Measurements from ENCODE around the gene NDRG3. TPM values are rescaled to one million over a fixed set of nuclear protein-coding genes. Genes with fewer than 3 reads are reported as not detected.
A peak's percentile ranks its signal among the peaks of the same experiment; 100 is the strongest.

Gene NDRG3
- total RNA-seq, 6 donors from 2014 or later: 7.8 to 28.7 (median 18.2) TPM

- no peak for ATAC-seq (ENCODE audit: low FRiP score in 2 of 2)
- H3K4me3 ChIP-seq: no peak overlapping the region
- H3K27ac ChIP-seq: no peak overlapping the region
- DNase-seq: no peak
- 78 to 94% methylated on average over 7 of the region's 7 CpGs for WGBS, 2 donors
- peaks cover 0 to 7% (median 0%) of the 10 kb centered on the region in 4 donors for H3K36me3 ChIP-seq
- no peaks in the 10 kb centered on the region for H3K27me3 ChIP-seq
- no peaks in the 10 kb centered on the region for H3K9me3 ChIP-seq
- H3K4me1 ChIP-seq: peaks cover 17 to 24% (median 20%) of the 10 kb centered on the region in 4 donors
- TF ChIP-seq POLR2AphosphoS5 (IDR thresholded peaks at IDR 0.05) (no peak), POLR2A (IDR thresholded peaks at IDR 0.05) (no peak), EP300 (IDR thresholded peaks at IDR 0.05) (no peak), CTCF (IDR thresholded peaks at IDR 0.05) (no peak)
Measured at GRCh38 chr20:36770680-36771079, 24.8 kb upstream of the NDRG3 start.

GRCh38 chr20:36768768-36769430 lies 23.0 kb upstream of the NDRG3 start:
- 63 to 74% methylated on average over 5 of the region's 5 CpGs for WGBS, 2 donors

GRCh38 chr20:36761125-36761524 lies 15.2 kb upstream of the NDRG3 start:
- 92 to 97% methylated on average over 4 of the region's 4 CpGs for WGBS, 2 donors
- TF ChIP-seq POLR2A (IDR thresholded peaks at IDR 0.05) (no peak), CTCF (IDR thresholded peaks at IDR 0.05) (no peak), EP300 (IDR thresholded peaks at IDR 0.05) (no peak), POLR2AphosphoS5 (IDR thresholded peaks at IDR 0.05) (no peak)
- DNase-seq (no peak), ATAC-seq (ENCODE audit: low FRiP score in 2 of 2) (no peak)
- Histone ChIP-seq H3K4me3 (no peak overlapping the region), H3K36me3 (peaks cover 0 to under 1% (median 0%) of the 10 kb centered on the region in 4 donors), H3K27ac (no peak overlapping the region), H3K27me3 (no peaks in the 10 kb centered on the region), H3K4me1 (peaks cover 5 to 18% (median 9%) of the 10 kb centered on the region in 4 donors), H3K9me3 (no peaks in the 10 kb centered on the region)

More at GRCh38 chr20:36768768-36769430, 23.0 kb upstream of the NDRG3 start:
- TF ChIP-seq POLR2A (IDR thresholded peaks at IDR 0.05) (no peak), POLR2AphosphoS5 (IDR thresholded peaks at IDR 0.05) (no peak), CTCF (IDR thresholded peaks at IDR 0.05) (no peak), EP300 (IDR thresholded peaks at IDR 0.05) (no peak)
- H3K4me1 ChIP-seq: peaks cover 6 to 13% (median 8%) of the 10 kb centered on the region in 4 donors
- no peak for ATAC-seq (ENCODE audit: low FRiP score in 2 of 2)
- H3K36me3 ChIP-seq: peaks cover 0 to 7% (median 0%) of the 10 kb centered on the region in 4 donors
- peak overlapping the region; percentile 6 to 55 (median 30) for H3K27ac ChIP-seq
- no peaks in the 10 kb centered on the region for H3K9me3 ChIP-seq
- no peak for DNase-seq
- H3K4me3 ChIP-seq: no peak overlapping the region
- H3K27me3 ChIP-seq: no peaks in the 10 kb centered on the region

GRCh38 chr20:36760647-36761046 lies 14.8 kb upstream of the NDRG3 start:
- no peaks in the 10 kb centered on the region for H3K27me3 ChIP-seq
- H3K4me1 ChIP-seq: peaks cover 5 to 18% (median 9%) of the 10 kb centered on the region in 4 donors
- no peaks in the 10 kb centered on the region for H3K9me3 ChIP-seq
- 64 to 81% methylated on average over 6 of the region's 6 CpGs for WGBS, 2 donors
- no peak for TF ChIP-seq CTCF (IDR thresholded peaks at IDR 0.05)
- TF ChIP-seq POLR2A (IDR thresholded peaks at IDR 0.05): no peak
- no peak for TF ChIP-seq POLR2AphosphoS5 (IDR thresholded peaks at IDR 0.05)
- TF ChIP-seq EP300 (IDR thresholded peaks at IDR 0.05): no peak
- H3K27ac ChIP-seq: no peak overlapping the region
- ATAC-seq (ENCODE audit: low FRiP score in 2 of 2): no peak
- no peak overlapping the region for H3K4me3 ChIP-seq
- DNase-seq: no peak
- H3K36me3 ChIP-seq: no peaks in the 10 kb centered on the region

GRCh38 chr20:36758276-36758675 lies 12.4 kb upstream of the NDRG3 start:
- WGBS, 2 donors: 93 to 97% methylated on average over 1 of the region's 1 CpG
- ATAC-seq (ENCODE audit: low FRiP score in 2 of 2): no peak
- DNase-seq: no peak
- H3K36me3 ChIP-seq: peaks cover 0 to 3% (median 0%) of the 10 kb centered on the region in 4 donors
- H3K27ac ChIP-seq: peak overlapping the region; percentile 22 to 79 (median 71)
- H3K27me3 ChIP-seq: no peaks in the 10 kb centered on the region
- H3K9me3 ChIP-seq: no peaks in the 10 kb centered on the region
- no peak for TF ChIP-seq POLR2AphosphoS5 (IDR thresholded peaks at IDR 0.05)
- no peak for TF ChIP-seq POLR2A (IDR thresholded peaks at IDR 0.05)
- no peak for TF ChIP-seq EP300 (IDR thresholded peaks at IDR 0.05)
- TF ChIP-seq CTCF (IDR thresholded peaks at IDR 0.05): no peak
- no peak overlapping the region for H3K4me3 ChIP-seq
- peaks cover 5 to 23% (median 9%) of the 10 kb centered on the region in 4 donors for H3K4me1 ChIP-seq
